Measurements from ENCODE around the gene TARP.
"Not testable (repeated sequence)": the region's sequence is repeated elsewhere in the genome, so short reads cannot be mapped to it uniquely, and the experiment has no call there.

The TARP gene

GRCh38 chr7:38274927-38275620 lies 1.6 kb upstream of the TARP start:
- Histone ChIP-seq H3K9ac (ENCODE audit: low read depth in 1 of 2, low read length in 2 of 2) (no peak overlapping the region), H3K36me3 (ENCODE audit: control insufficient read depth in 4 of 4, insufficient read depth in 3 of 4, low read depth in 1 of 4, low read length in 3 of 4) (no peaks in the 10 kb centered on the region), H3K27ac (ENCODE audit: low read depth in 1 of 2, low read length in 2 of 2) (no peak overlapping the region), H3K9me3 (ENCODE audit: control insufficient read depth in 4 of 4, low read length in 3 of 4) (no peaks in the 10 kb centered on the region), H3K4me1 (ENCODE audit: control insufficient read depth in 4 of 4, insufficient read depth in 4 of 4, low read length in 3 of 4) (no peaks in the 10 kb centered on the region), H3K4me3 (ENCODE audit: low read depth in 1 of 3, low read length in 3 of 3) (no peak overlapping the region), H3K27me3 (ENCODE audit: control insufficient read depth in 4 of 4, insufficient read depth in 4 of 4, low read length in 3 of 4) (no peaks in the 10 kb centered on the region)
- DNase-seq (ENCODE audit: low spot score) = no peak
- no peak for TF ChIP-seq TAF1 (conservative IDR thresholded peaks at IDR 0.05)
- no peak for TF ChIP-seq EGR1 (IDR thresholded peaks at IDR 0.05; ENCODE audit: low read depth in 2 of 2)
- no peak for TF ChIP-seq ZBTB33 (IDR thresholded peaks at IDR 0.05)
- no peak for TF ChIP-seq GABPA (IDR thresholded peaks at IDR 0.05 in 1 of 2, conservative IDR thresholded peaks at IDR 0.05 in 1 of 2)
- no peak for TF ChIP-seq YY1 (IDR thresholded peaks at IDR 0.05)
- TF ChIP-seq NR2F2 (IDR thresholded peaks at IDR 0.05) = no peak
- TF ChIP-seq RAD21 (IDR thresholded peaks at IDR 0.05) = no peak
- TF ChIP-seq FOXA1 (IDR thresholded peaks at IDR 0.05) = no peak
- WGBS = 72% methylated on average over 3 of the region's 3 CpGs

GRCh38 chr7:38274486-38274885 lies 1.1 kb upstream of the TARP start:
- Histone ChIP-seq H3K4me1 (ENCODE audit: control insufficient read depth in 4 of 4, insufficient read depth in 4 of 4, low read length in 3 of 4) (no peaks in the 10 kb centered on the region), H3K4me3 (ENCODE audit: low read depth in 1 of 3, low read length in 3 of 3) (no peak overlapping the region), H3K27me3 (ENCODE audit: control insufficient read depth in 4 of 4, insufficient read depth in 4 of 4, low read length in 3 of 4) (no peaks in the 10 kb centered on the region), H3K36me3 (ENCODE audit: control insufficient read depth in 4 of 4, insufficient read depth in 3 of 4, low read depth in 1 of 4, low read length in 3 of 4) (no peaks in the 10 kb centered on the region), H3K27ac (ENCODE audit: low read depth in 1 of 2, low read length in 2 of 2) (no peak overlapping the region), H3K9me3 (ENCODE audit: control insufficient read depth in 4 of 4, low read length in 3 of 4) (no peaks in the 10 kb centered on the region), H3K9ac (ENCODE audit: low read depth in 1 of 2, low read length in 2 of 2) (no peak overlapping the region)
- TF ChIP-seq FOXA1 (IDR thresholded peaks at IDR 0.05) (no peak), RAD21 (IDR thresholded peaks at IDR 0.05) (no peak), ATF3 (IDR thresholded peaks at IDR 0.05) (no peak), REST (IDR thresholded peaks at IDR 0.05) (no peak), GABPA (IDR thresholded peaks at IDR 0.05 in 1 of 2, conservative IDR thresholded peaks at IDR 0.05 in 1 of 2) (no peak), ZBTB33 (IDR thresholded peaks at IDR 0.05) (no peak), FOXA2 (IDR thresholded peaks at IDR 0.05) (no peak), TAF1 (conservative IDR thresholded peaks at IDR 0.05) (no peak), NR2F2 (IDR thresholded peaks at IDR 0.05) (no peak), MAX (IDR thresholded peaks at IDR 0.05) (no peak), RXRA (IDR thresholded peaks at IDR 0.05) (no peak), EGR1 (IDR thresholded peaks at IDR 0.05; ENCODE audit: low read depth in 2 of 2) (no peak), HNF4A (conservative IDR thresholded peaks at IDR 0.05) (no peak), HNF4G (IDR thresholded peaks at IDR 0.05) (no peak), YY1 (IDR thresholded peaks at IDR 0.05) (no peak), SP1 (IDR thresholded peaks at IDR 0.05) (no peak), CTCF (IDR thresholded peaks at IDR 0.05; ENCODE audit: low read depth, low read length, missing input control) (no peak), JUND (IDR thresholded peaks at IDR 0.05) (no peak)
- WGBS = 82% methylated on average over 4 of the region's 4 CpGs
- no peak for DNase-seq (ENCODE audit: low spot score)

- H3K9ac ChIP-seq (ENCODE audit: low read depth in 1 of 2, low read length in 2 of 2); H3K4me1 ChIP-seq (ENCODE audit: control insufficient read depth in 4 of 4, insufficient read depth in 4 of 4, low read length in 3 of 4); H3K36me3 ChIP-seq (ENCODE audit: control insufficient read depth in 4 of 4, insufficient read depth in 3 of 4, low read depth in 1 of 4, low read length in 3 of 4); H3K27me3 ChIP-seq (ENCODE audit: control insufficient read depth in 4 of 4, insufficient read depth in 4 of 4, low read length in 3 of 4); H3K4me3 ChIP-seq (ENCODE audit: low read depth in 1 of 3, low read length in 3 of 3); DNase-seq (ENCODE audit: low spot score); H3K27ac ChIP-seq (ENCODE audit: low read depth in 1 of 2, low read length in 2 of 2); H3K9me3 ChIP-seq (ENCODE audit: control insufficient read depth in 4 of 4, low read length in 3 of 4): not testable (repeated sequence)
- WGBS = 82% methylated on average over 1 of the region's 2 CpGs
These were observed 3.0 kb downstream of the TARP start for GRCh38 chr7:38270405-38270804.
